Measurements from ENCODE around the gene NAALADL2.

Gene NAALADL2

DNA sequence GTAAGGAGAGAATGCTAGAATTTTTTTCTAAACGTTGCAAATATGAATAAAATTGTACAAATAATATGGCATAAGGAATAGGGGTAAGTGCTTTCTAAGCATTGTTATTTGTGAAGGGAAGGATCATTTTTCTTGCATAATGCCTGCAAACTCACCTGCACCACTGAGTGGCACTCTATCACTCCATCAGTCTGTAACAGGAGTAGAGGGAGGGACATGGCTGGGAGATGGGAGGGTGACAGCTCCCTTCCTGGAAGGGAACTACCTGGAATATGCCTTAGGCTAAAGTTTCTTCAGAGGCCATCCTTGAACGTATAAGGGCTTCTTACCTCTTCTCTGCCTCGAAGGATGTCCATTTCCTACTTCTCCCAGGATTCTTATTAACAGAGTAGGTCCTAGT is 3.0 kb downstream of the NAALADL2 start:
- Histone ChIP-seq H3K27me3 (ENCODE audit: low read length) (no peaks in the 10 kb centered on the region), H2AFZ (ENCODE audit: low read depth, low read length, severe bottlenecking) (no peak overlapping the region), H4K20me1 (ENCODE audit: low read depth, low read length) (no peaks in the 10 kb centered on the region), H3K4me2 (ENCODE audit: low read depth, low read length, poor library complexity, severe bottlenecking) (no peak overlapping the region), H3K9me3 (ENCODE audit: insufficient read depth, low read length) (no peaks in the 10 kb centered on the region), H3K79me2 (ENCODE audit: insufficient read depth, low read length) (no peaks in the 10 kb centered on the region), H3K4me3 (ENCODE audit: insufficient read depth, low read length, poor library complexity, severe bottlenecking) (no peak overlapping the region), H3F3A (ENCODE audit: insufficient read depth) (no peaks in the 10 kb centered on the region), H3K36me3 (ENCODE audit: low read length) (no peaks in the 10 kb centered on the region), H3K9ac (ENCODE audit: low read length) (no peak overlapping the region), H3K27ac (ENCODE audit: low read depth, low read length) (no peak overlapping the region), H3K9me2 (replicated peaks; ENCODE audit: insufficient read depth, low read length) (no peaks in the 10 kb centered on the region)
- no peak for TF ChIP-seq EZH2phosphoT487 (conservative IDR thresholded peaks at IDR 0.05; ENCODE audit: low read length)
- TF ChIP-seq, protein P1, sequence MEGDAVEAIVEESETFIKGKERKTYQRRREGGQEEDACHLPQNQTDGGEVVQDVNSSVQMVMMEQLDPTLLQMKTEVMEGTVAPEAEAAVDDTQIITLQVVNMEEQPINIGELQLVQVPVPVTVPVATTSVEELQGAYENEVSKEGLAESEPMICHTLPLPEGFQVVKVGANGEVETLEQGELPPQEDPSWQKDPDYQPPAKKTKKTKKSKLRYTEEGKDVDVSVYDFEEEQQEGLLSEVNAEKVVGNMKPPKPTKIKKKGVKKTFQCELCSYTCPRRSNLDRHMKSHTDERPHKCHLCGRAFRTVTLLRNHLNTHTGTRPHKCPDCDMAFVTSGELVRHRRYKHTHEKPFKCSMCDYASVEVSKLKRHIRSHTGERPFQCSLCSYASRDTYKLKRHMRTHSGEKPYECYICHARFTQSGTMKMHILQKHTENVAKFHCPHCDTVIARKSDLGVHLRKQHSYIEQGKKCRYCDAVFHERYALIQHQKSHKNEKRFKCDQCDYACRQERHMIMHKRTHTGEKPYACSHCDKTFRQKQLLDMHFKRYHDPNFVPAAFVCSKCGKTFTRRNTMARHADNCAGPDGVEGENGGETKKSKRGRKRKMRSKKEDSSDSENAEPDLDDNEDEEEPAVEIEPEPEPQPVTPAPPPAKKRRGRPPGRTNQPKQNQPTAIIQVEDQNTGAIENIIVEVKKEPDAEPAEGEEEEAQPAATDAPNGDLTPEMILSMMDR (IDR thresholded peaks at IDR 0.05; ENCODE audit: insufficient read depth, low read length, poor library complexity, severe bottlenecking) = no peak

DNA sequence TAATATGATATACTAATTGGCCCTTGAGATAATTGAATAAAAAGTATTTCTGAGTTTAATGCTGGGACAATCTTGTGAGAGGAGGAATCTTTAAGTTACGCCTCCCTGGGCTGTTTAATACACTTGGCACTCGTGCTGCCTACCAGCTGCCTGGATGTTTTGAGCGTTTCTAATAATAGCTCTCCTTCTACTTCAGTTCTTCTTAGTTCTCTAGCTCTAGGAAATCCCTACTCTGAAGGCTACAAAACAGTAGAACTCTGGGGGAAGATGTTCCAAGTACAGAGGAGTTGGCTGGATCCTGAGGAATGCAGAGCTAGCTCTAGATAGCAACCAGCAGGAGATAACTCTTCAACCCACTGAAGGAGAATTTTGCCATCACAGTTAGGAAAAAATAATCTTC is 3.5 kb downstream of the NAALADL2 start:
- no peaks in the 10 kb centered on the region for H3F3A ChIP-seq (ENCODE audit: insufficient read depth)
- H3K27ac ChIP-seq (ENCODE audit: low read depth, low read length) = no peak overlapping the region
- no peaks in the 10 kb centered on the region for H3K27me3 ChIP-seq (ENCODE audit: low read length)
- no peaks in the 10 kb centered on the region for H3K9me3 ChIP-seq (ENCODE audit: insufficient read depth, low read length)
- no peaks in the 10 kb centered on the region for H3K79me2 ChIP-seq (ENCODE audit: insufficient read depth, low read length)
- H3K9me2 ChIP-seq (replicated peaks; ENCODE audit: insufficient read depth, low read length) = no peaks in the 10 kb centered on the region
- TF ChIP-seq, protein P1 (IDR thresholded peaks at IDR 0.05; ENCODE audit: insufficient read depth, low read length, poor library complexity, severe bottlenecking) = no peak
- TF ChIP-seq EZH2phosphoT487 (conservative IDR thresholded peaks at IDR 0.05; ENCODE audit: low read length) = no peak
- no peak overlapping the region for H2AFZ ChIP-seq (ENCODE audit: low read depth, low read length, severe bottlenecking)
- H4K20me1 ChIP-seq (ENCODE audit: low read depth, low read length) = no peaks in the 10 kb centered on the region
- no peaks in the 10 kb centered on the region for H3K36me3 ChIP-seq (ENCODE audit: low read length)
- no peak overlapping the region for H3K9ac ChIP-seq (ENCODE audit: low read length)
- no peak overlapping the region for H3K4me2 ChIP-seq (ENCODE audit: low read depth, low read length, poor library complexity, severe bottlenecking)
- H3K4me3 ChIP-seq (ENCODE audit: insufficient read depth, low read length, poor library complexity, severe bottlenecking) = no peak overlapping the region

DNA sequence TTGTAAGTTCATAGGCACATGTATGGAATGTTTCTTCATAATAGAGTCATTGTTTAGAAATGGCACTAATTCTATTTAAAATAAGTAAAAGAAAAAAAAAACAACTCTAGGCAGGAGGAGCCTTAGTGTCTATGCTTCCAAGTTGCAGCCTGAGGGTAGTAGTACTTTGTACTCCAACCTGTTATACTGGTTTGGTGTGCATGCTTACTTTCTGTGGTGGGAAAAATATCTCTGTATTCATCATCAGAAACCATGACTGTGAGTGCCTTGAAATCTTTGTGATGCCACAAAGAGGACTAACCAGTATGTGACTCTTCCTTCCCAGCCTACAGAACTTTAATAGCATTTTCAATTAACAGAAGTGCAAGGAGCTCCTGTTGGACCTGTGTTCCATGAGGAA is 4.4 kb downstream of the NAALADL2 start:
- no peak overlapping the region for H3K27ac ChIP-seq (ENCODE audit: low read depth, low read length)
- H3K4me3 ChIP-seq (ENCODE audit: insufficient read depth, low read length, poor library complexity, severe bottlenecking) = no peak overlapping the region
- H3K4me2 ChIP-seq (ENCODE audit: low read depth, low read length, poor library complexity, severe bottlenecking) = no peak overlapping the region
- H3K27me3 ChIP-seq (ENCODE audit: low read length) = no peaks in the 10 kb centered on the region
- H3K36me3 ChIP-seq (ENCODE audit: low read length) = no peaks in the 10 kb centered on the region
- H3K9ac ChIP-seq (ENCODE audit: low read length) = no peak overlapping the region
- TF ChIP-seq, protein P1 (IDR thresholded peaks at IDR 0.05; ENCODE audit: insufficient read depth, low read length, poor library complexity, severe bottlenecking) = no peak
- TF ChIP-seq EZH2phosphoT487 (conservative IDR thresholded peaks at IDR 0.05; ENCODE audit: low read length) = no peak
- H3K79me2 ChIP-seq (ENCODE audit: insufficient read depth, low read length) = no peaks in the 10 kb centered on the region
- no peaks in the 10 kb centered on the region for H3K9me2 ChIP-seq (replicated peaks; ENCODE audit: insufficient read depth, low read length)
- no peak overlapping the region for H2AFZ ChIP-seq (ENCODE audit: low read depth, low read length, severe bottlenecking)
- no peaks in the 10 kb centered on the region for H3K9me3 ChIP-seq (ENCODE audit: insufficient read depth, low read length)
- no peaks in the 10 kb centered on the region for H4K20me1 ChIP-seq (ENCODE audit: low read depth, low read length)
- H3F3A ChIP-seq (ENCODE audit: insufficient read depth) = no peaks in the 10 kb centered on the region
